HG02798 (cell line): ENCODE measurements around the gene SIM2.

Source experiments
- ATAC-seq: cut with Tn5 transposase; IDR thresholded peaks from one replicate; pipeline ENCODE4 v1.9.1; 2021; ENCODE audit warnings: mild to moderate bottlenecking; ENCODE audit not compliant: unreplicated experiment, poor library complexity

SIM2 gene

GRCh38 chr21:36699546-36700294 is 805 bp downstream of the SIM2 start:
- ATAC-seq, result no peak

GRCh38 chr21:36700295-36700970 is 1.5 kb downstream of the SIM2 start:
- ATAC-seq, result no peak

DNA sequence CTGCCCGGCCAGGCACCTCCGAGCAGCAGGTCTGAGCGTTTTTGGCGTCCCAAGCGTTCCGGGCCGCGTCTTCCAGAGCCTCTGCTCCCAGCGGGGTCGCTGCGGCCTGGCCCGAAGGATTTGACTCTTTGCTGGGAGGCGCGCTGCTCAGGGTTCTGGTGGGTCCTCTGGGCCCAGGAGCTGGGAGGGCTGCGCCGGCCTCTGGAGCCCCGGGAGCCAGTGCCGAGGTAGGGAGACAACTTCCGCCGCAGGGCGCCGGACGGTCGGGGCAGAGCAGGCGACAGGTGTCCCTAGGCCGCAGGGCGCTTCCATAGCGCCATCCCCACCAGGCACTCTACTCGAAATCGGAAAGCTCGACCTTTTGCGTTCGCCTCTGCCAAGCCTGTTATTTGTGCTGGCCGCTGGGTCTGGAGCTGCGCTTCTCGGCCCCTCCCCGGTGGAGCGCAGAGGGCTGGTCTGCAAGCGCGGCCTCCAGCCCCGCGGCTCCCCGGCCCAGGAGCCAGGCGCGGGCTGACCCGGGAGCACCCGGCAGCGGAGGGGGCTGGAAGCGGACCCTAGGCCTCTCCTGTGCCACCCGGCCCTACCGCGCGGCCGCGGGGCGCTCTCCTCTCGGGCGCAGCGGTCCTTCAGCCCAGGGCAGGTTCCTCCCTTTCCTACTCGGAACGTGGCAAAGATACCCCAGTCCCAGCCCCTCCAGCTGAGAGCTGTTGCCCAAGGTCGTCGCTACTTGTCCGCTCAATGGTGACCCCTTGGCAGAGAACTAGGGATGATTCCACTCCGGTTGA is 2.2 kb downstream of the SIM2 start:
- ATAC-seq, result no peak

DNA sequence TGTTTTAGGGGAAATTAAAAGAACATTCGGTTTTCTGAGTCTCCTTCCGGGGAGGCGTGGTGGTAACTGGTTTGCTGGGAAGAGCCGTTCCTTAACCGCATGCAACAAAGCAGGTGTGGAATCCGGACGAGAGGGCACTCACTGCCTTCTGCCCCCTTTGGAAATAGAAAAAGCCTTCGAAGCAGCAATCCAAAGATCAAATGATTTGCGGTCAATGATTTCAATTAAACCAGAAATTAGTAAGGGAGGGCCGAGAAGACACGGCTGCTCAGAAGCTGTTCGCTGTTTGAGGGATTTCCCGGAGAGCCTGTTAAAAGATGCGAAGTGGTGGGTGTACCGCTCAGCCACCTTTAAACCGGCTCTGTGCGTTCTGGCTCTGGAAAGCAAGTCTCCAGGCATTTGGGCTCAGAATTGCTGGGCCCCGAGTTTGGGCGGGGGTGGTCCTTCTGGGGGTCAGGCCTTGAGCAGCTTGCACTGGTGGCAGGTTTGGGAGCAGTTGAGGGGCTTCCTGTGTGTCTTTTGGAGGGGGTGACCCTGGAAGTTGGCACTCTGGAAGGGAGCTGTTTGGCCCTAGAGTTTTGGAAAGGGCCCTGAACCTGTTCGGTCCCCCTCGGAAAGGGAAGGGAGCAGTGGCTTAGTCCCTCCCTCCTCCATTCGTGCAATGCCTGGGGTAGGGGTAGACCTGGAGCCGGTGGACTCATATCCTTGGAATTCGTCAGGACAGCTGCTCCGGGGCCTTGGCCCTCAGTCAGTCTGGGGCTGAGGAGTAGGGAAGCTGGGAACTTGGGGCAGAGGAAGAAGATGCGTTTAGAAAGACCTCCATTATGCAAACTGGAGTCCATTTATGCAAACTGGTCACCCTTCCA is 3.1 kb downstream of the SIM2 start:
- ATAC-seq, result no peak

GRCh38 chr21:36702622-36702968 is 3.7 kb downstream of the SIM2 start:
- no peak for ATAC-seq

DNA sequence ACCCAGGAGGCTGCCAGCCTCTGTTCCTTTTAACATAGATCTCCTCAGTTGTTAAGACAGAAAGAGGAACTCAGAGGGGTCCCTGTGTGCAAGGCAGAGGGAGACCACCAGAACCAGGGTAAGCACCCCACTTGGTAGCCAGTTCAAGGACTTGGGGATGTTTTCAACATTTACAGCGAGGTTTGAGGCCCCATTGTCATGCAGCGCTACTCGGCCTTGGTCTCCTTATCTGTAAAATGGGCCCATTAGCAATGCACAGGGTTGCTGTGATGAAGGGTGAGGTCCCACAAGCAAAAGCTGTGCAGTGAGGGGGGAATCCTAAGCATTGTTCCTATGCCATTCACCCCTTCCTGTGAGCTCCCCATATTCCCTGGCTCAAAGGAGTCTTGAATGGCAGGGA is 4.2 kb downstream of the SIM2 start:
- ATAC-seq, result no peak

GRCh38 chr21:36703626-36704280 is 4.8 kb downstream of the SIM2 start:
- no peak for ATAC-seq

- ATAC-seq, result no peak
Observed at GRCh38 chr21:36704281-36704957, 5.5 kb downstream of the SIM2 start.

GRCh38 chr21:36704958-36705678 is 6.2 kb downstream of the SIM2 start:
- no peak for ATAC-seq

DNA sequence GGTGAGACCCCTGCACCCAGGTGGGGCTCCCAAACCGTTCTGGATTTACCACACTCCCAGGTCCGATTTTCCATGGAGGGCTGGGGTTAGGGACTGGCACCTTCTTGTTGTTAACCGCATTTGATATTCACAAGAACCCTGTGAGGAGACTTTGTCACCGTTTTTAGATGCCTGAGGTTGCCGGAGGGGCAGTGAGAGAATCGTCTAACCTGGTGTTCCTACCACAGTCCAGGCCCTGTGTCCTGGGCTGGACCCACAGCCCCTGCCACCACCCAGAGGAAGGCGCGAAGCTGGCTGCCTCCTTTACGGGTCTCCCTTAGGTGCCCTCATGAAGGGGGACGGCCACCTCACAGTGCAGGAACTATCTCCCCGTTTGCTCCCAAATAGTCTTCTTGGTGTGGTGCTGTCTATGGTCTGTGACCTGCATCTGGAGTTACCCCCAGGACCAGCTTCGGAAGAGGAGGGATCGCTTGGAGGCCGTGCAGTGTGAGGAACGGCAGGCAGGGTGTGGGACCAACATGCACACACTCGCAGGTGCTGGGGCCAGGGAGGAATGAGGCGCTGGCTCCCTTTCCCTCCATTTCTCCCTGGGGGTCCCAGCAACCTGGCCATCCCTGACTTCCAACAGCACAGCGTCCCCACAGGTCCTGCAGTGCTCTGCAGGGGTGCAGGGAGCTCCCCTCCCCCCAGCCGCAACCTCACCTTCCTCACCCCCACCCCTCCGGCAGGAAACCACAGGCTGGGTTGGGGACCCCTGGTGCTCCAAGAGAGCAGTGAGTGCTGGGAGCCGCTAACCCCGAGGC is 7.0 kb downstream of the SIM2 start:
- ATAC-seq, result no peak

DNA sequence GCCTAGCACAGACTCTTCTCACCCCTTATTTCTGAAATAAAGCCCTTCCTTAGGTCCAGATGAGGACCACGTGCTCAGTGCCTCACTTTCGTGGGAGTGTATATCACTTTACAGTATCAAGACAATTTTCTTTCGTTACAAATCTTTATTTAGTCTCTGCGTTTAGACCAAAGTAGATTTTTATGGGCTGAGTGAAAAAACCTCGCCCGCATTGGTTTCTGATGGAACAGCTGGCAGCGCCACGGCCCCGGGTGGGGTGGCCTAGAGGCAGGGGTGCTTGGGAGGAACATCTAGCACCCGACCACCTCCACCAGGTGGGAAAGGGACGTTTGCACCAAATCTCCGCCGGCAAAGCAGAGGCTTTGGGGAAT is 7.6 kb downstream of the SIM2 start:
- no peak for ATAC-seq

DNA sequence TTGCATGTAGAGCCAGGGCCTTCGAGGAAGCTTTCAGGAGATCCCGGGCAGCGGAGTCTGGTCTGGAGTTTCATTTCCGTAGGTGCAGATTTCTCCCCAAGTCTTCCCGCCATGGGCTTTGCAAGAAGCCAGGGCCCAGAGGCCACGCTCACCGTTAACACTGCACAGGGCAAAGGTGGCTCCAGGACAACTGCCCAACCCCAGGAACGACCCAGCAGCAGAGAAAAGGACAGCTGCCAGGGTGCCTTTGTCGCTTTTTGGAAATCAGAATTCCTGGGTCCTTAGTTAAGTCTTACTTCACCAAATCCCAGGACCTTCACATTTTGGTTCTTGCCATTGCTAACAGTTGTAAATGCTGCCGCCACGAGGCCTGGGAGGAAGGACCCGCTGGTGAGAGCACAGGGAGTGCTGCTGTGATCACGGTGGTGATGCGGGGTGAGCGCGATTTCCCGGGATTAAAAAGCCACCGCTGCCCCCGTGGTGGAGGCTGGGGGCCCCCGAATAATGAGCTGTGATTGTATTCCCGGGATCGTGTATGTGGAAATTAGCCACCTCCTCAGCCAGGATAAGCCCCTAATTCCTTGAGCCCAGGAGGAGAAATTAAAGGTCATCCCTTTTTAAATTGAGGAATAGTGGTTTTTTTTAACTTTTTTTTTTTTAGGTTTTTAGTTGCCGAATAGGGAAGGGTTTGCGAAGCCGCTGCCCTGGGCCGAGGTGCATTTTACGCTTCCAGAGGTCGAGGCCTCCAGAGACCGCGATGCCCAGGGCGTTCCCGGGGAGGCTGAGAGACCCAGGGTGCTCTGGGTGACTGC is 8.2 kb downstream of the SIM2 start:
- ATAC-seq, result no peak

- no peak for ATAC-seq
Observed at GRCh38 chr21:36707763-36708285, 8.9 kb downstream of the SIM2 start.

GRCh38 chr21:36708286-36709029 is 9.5 kb downstream of the SIM2 start:
- no peak for ATAC-seq

DNA sequence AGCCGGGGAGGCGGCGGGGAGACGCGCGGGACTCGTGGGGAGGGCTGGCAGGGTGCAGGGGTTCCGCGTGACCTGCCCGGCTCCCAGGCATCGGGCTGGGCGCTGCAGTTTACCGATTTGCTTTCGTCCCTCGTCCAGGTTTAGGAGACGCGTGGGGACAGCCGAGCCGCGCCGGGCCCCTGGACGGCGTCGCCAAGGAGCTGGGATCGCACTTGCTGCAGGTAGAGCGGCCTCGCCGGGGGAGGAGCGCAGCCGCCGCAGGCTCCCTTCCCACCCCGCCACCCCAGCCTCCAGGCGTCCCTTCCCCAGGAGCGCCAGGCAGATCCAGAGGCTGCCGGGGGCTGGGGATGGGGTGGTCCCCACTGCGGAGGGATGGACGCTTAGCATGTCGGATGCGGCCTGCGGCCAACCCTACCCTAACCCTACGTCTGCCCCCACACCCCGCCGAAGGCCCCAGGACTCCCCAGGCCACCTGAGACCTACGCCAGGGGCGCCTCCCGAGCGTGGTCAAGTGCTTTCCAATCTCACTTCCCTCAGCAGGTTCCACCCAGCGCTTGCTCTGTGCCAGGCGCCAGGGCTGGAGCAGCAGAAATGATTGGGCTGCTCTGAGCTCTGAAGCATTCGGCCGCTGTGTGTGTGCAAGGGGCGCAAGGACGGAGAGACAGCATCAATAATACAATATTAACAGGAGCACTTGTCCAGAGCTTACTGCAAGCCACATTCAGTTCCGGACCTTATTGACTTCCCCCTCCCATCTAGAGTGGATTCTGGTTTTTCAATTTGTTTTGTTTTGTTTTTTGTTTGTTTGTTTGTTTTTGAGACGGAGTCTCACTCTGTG is 10.3 kb downstream of the SIM2 start:
- no peak for ATAC-seq
